Measurements from ENCODE around the gene GRAMD1A.

The GRAMD1A gene

DNA sequence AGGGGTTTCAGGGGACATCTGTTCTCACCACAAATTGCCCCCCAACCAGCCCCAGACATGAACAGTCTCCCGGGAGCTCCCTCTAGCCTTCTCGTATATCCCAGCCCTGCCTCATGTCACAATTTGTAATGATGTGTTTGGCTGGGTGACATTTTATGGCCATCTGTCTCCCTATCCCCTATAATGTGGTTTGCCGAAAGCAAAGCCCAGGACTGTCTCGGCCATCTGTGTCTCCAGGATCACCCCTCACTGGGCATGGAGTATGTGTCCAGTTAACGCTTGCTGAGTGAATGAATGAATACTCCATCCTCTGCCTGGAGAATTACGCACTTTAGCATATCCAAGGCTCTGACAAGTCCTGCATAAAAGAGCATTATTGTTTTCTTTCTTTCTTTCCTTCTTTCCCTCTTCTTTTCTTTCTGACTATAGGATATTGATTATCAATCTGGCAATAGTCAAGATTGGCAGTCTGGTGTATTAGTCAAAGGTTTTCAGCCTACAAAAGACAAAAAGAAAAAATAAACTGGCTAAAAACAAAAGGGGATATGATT lies 56.5 kb downstream of the GRAMD1A start:
- no peak for DNase-seq

DNA sequence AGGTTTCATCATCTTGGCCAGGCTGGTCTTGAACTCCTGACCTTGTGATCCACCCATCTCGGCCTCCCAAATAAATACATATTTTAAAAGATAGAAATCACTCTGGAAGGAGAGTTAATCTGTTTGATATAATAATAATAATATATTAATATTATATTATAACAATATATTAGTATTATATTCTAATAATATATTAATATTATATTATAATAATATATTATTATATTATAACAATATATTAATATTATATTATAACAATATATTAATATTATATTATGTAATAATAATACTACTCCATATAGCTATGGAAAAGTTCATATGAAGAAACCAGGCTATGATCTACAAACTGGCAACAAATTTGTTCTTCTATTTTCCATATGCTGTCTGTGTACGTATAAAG lies 58.2 kb downstream of the GRAMD1A start:
- DNase-seq = no peak

GRCh38 chr19:35059006-35059798 lies 59.1 kb downstream of the GRAMD1A start:
- DNase-seq = no peak

- no peak for DNase-seq
These were observed 59.6 kb downstream of the GRAMD1A start for GRCh38 chr19:35059799-35060091.

- no peak for DNase-seq
These were observed 60.2 kb downstream of the GRAMD1A start for GRCh38 chr19:35060160-35060855.

GRCh38 chr19:35061583-35062373 lies 61.7 kb downstream of the GRAMD1A start:
- no peak for DNase-seq

- no peak for DNase-seq
These were observed 62.8 kb downstream of the GRAMD1A start for GRCh38 chr19:35062942-35063341.

GRCh38 chr19:35063940-35064818 lies 64.1 kb downstream of the GRAMD1A start:
- DNase-seq = peak in 1 of 2 donors; percentile 12

DNA sequence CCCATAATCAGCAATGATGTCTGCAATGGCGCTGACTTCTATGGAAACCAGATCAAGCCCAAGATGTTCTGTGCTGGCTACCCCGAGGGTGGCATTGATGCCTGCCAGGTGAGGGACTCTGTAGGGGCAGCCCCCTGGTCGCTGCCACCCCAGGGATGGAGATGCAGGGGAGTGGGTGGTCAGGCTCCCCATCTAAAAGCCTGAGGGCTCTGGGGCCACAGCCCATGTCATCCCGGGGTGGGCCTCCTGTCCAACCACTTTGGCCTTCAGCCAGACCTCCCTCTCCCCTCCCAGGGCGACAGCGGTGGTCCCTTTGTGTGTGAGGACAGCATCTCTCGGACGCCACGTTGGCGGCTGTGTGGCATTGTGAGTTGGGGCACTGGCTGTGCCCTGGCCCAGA lies 65.5 kb downstream of the GRAMD1A start:
- no peak for DNase-seq

GRCh38 chr19:35066121-35066520 lies 66.0 kb downstream of the GRAMD1A start:
- DNase-seq = no peak

DNA sequence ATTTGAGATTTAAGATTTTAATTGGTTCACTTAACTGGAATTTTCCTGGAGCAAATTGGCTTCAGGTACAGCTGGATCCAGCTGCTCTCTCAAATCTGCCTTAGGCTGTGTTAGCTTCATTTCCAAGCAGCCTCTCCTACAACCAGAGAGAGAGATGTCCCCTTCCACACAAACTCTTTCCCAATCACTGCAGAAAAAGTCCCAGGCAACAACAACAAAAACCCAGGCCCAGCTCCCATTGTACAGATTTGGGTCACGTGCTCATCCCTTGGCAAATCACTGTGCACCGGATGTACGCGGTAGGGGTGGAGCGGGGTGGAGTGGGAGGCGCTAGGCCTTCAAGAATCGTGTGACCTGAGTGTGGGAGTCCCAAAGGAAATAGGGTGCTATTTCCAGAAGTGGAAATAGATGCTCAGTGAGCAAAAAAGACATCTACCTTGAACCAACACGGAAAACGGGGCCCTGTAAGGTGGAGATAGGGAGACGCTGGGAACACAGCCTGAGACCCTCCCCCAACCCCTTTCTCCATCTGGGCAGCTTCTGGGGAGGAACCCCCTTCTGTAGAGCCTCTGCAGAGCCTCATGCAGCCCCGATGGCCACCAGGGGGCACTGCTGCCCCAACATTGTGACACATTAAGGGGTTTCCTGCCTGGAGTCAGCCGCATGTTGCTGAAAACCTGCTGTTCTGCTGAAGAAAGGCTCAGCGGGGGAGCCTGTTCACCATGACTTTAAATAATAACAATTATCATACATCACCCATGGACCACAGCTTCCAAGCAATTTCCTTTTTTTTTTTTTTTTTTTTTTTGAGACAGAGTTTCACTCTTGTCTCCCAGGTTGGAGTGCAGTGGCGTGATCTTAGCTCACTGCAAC lies 66.8 kb downstream of the GRAMD1A start:
- DNase-seq = peak; percentile 84 to 91

DNA sequence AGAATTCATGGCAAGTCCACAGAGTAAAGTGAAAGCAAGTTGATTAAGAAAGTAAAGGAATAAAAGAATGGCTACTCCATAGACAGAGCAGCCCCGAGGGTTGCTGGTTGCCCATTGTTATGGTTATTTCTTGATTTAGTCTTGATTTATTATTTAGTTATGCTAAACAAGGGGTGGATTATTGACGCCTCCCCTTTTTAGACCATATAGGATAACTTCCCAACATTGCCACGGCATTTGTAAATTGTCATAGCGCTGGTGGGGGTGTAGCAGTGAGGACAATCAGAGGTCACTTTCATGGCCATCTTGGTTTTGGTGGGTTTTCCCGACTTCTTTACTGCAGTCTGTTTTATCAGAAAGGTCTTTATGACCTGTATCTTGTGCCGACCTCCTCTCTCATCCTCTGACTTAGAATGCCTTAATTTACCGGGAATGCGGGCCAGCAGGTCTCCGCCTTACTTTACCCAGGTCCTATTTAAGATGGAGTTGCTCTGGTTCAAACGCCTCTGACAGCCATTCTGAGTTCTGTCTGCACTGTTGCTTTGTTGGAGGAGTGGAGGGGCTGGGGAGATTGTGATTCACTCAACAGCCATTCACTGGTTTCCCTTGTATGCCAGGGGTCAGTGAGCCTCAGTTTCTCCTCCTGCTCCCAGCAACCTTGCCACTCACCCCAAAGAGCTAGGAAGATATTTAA lies 69.0 kb downstream of the GRAMD1A start:
- no peak for DNase-seq

DNA sequence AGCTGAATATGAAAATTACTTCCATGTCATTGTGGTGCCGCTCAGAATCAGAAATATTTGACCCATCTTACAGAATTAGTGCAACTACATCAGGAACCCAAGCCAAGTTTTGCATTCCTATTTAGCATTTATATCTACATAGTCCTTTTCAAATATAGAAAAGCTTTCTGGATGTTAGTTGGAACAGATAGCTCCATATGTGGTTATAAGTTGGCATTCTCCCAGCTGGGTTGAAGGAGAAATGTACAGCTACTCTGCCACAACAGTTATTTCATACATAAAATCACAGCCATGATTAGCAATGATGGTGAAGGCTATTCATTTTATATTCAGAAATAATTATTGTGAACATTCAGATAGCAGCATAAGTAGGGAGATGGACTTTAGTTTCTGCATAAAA lies 69.6 kb downstream of the GRAMD1A start:
- DNase-seq = no peak

GRCh38 chr19:35070471-35070870 lies 70.3 kb downstream of the GRAMD1A start:
- DNase-seq = no peak

- DNase-seq = no peak
These were observed 73.4 kb downstream of the GRAMD1A start for GRCh38 chr19:35073516-35073915.

DNA sequence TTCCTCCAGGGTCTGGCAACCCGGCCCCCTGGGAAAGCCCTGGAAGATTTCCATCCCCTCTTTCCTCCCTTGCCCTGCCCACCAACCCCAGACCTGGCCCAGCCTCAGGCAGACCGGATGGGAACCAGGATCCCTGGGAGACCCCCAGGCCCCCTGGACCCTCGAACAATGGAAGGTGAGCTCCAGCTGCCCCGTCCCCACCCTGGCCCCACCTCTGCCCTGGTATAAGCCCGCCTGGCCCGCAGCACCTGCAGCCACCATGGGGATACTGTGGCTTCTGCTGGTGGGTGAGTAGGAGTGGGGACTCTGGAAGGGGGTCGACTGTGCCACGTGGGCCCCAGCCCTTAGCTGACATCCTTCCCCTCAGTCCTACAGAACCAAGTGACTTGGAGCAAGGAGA lies 73.8 kb downstream of the GRAMD1A start:
- no peak for DNase-seq

- no peak for DNase-seq
These were observed 74.5 kb downstream of the GRAMD1A start for GRCh38 chr19:35074426-35075201.

GRCh38 chr19:35075202-35076025 lies 75.3 kb downstream of the GRAMD1A start:
- DNase-seq = no peak

DNA sequence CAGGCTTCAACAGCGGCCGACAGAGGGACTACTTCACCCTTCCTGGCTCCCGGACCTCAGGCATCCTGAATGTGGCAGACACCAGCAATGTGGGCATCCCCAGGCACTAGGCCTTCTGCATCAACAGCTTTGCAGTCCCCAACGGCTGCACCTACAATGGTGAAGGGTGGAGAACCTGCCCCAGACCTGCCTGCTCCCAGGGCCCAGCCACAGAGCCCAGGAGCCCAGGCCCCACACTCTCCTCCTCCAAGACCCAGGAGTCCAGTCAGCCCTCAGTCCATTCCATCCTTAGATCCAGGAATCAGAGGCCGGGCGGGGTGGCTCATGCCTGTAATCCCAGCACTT lies 75.9 kb downstream of the GRAMD1A start:
- DNase-seq = no peak

Data from activated CD4-positive, alpha-beta T cell treated with anti-CD3 and anti-CD28 coated beads for 4 hours (primary cell).